Thyroid gland (tissue), 4 donors: ENCODE results near the gene EPO. TPM values are rescaled to one million over a fixed set of nuclear protein-coding genes. Genes with fewer than 3 reads are reported as not detected.

ENCODE experiments used
- DNase-seq, 2 donors: peaks; one replicate each; pipeline ENCODE4 v3.0.0-alpha.2; 2019
- H3K27ac ChIP-seq, 3 donors: fragments of 200-600 bp; sonication (generic); 1 replicate in 2 of 3; 2 replicates in 1 of 3; pipeline ENCODE4 v1.5.1; 2016 to 2019; ENCODE audit warnings: mild to moderate bottlenecking in 1 of 3, moderate library complexity in 1 of 3
- H3K27me3 ChIP-seq: fragments of 200-600 bp; sonication (generic); one replicate; pipeline ENCODE4 v1.5.1; 2019
- H3K36me3 ChIP-seq, 2 donors: fragments of 200-600 bp; sonication (generic); one replicate each; pipeline ENCODE4 v1.5.1; 2016 to 2019
- H3K4me1 ChIP-seq, 2 donors: fragments of 200-600 bp; sonication (generic); one replicate each; pipeline ENCODE4 v1.5.1; 2017 to 2019
- H3K4me3 ChIP-seq, 3 donors: fragments of 200-600 bp; sonication (generic); replicated peaks in 1 of 3; 1 replicate in 2 of 3; 2 replicates in 1 of 3; pipeline ENCODE4 v1.5.1; 2016; ENCODE audit warnings: mild to moderate bottlenecking in 1 of 3
- H3K9me3 ChIP-seq: fragments of 200-600 bp; sonication (generic); one replicate; pipeline ENCODE4 v1.5.1; 2017
- CTCF ChIP-seq, 6 experiments: fragments of 200-600 bp in 3 of 6; fragments of 450-650 bp in 3 of 6; sonication (generic) in 3 of 6; IDR thresholded peaks; one replicate each; pipeline ENCODE4 v1.5.1; 2016 to 2019; ENCODE audit warnings: antibody characterized with exemption in 6 of 6, mild to moderate bottlenecking in 2 of 6, inconsistent platforms in 1 of 6, moderate library complexity in 1 of 6
- POLR2A ChIP-seq, 2 donors: fragments of 450-650 bp; IDR thresholded peaks; one replicate each; pipeline ENCODE4 v1.6.1; 2017; ENCODE audit warnings: antibody characterized with exemption in 2 of 2, mild to moderate bottlenecking in 2 of 2, moderate library complexity in 1 of 2
- WGBS, 2 donors: methylation state at CpG; one replicate each; pipeline ENCODE4 v1.1.5; 2017; 5-methylcytosine and 5-hydroxymethylcytosine counted together
- intact Hi-C: fragments of 100-400 bp; cut with DNase I; formaldehyde crosslinking; loops from one replicate; pipeline ENCODE4 v1.15.1; 2023
- total RNA-seq, 4 donors: library from RNA; depleted of rRNA; stranded (reverse); fragments of >200 nt; gene quantifications; one replicate each; pipeline ENCODE4 v1.2.3, GENCODE V29; 2016

Gene EPO
- total RNA-seq, 4 donors from 2014 or later: not detected

GRCh38 chr7:100705753-100706671, 14.3 kb upstream of the EPO start, which contains the start of gene POP7:
Gene POP7 (plus strand): TSS chr7:100706121. CDS start chr7:100706831, 710 bp downstream.
- Histone ChIP-seq H3K27ac (peak within 1 kb of the TSS; percentile 79 to 93 (median 82)), H3K9me3 (no peaks in the 10 kb centered on the region), H3K4me3 (peak within 1 kb of the TSS; percentile 86 to 92 (median 91)), H3K4me1 (peaks cover 14 to 16% of the 10 kb centered on the region in 2 donors), H3K36me3 (no peaks in the 10 kb centered on the region), H3K27me3 (no peaks in the 10 kb centered on the region)
- 1% methylated on average over 33 to 55 of the region's 86 CpGs for WGBS, 2 donors
- intact Hi-C loops: loop anchor here (10.0 kb wide), 1 partner anchor 149 kb away; the partner anchor contains the start of gene SLC12A9
- TF ChIP-seq CTCF (IDR thresholded peaks at IDR 0.05) (no peak), POLR2A (IDR thresholded peaks at IDR 0.05) (peak in 1 of 2 donors; percentile 78)
- peak; percentile 99 to 100 for DNase-seq

GRCh38 chr7:100706672-100707311, 13.5 kb upstream of the EPO start:
- H3K27ac ChIP-seq: peak overlapping the region in 2 of 3 donors; percentile 41 to 79

GRCh38 chr7:100708395-100708794, 11.9 kb upstream of the EPO start:
- DNase-seq: no peak
- no peak overlapping the region for H3K4me3 ChIP-seq
- TF ChIP-seq CTCF (IDR thresholded peaks at IDR 0.05) (no peak), POLR2A (IDR thresholded peaks at IDR 0.05) (no peak)
- no peak overlapping the region for H3K27ac ChIP-seq
- no peaks in the 10 kb centered on the region for H3K36me3 ChIP-seq
- 84 to 88% methylated on average over 6 of the region's 6 CpGs for WGBS, 2 donors
- H3K4me1 ChIP-seq: peaks cover 14 to 16% of the 10 kb centered on the region in 2 donors
- no peaks in the 10 kb centered on the region for H3K9me3 ChIP-seq
- no peaks in the 10 kb centered on the region for H3K27me3 ChIP-seq
- intact Hi-C loops: loop anchor here (10.0 kb wide), 1 partner anchor 146 kb away; the partner anchor contains the start of gene SLC12A9

More at GRCh38 chr7:100706672-100707311, 13.5 kb upstream of the EPO start:
- Histone ChIP-seq H3K36me3 (no peaks in the 10 kb centered on the region), H3K4me1 (peaks cover 14 to 16% of the 10 kb centered on the region in 2 donors), H3K9me3 (no peaks in the 10 kb centered on the region), H3K4me3 (peak overlapping the region in 2 of 3 donors; percentile 86 to 92), H3K27me3 (no peaks in the 10 kb centered on the region)
- 17 to 21% methylated on average over 16 to 22 of the region's 34 CpGs for WGBS, 2 donors
- DNase-seq: peak; percentile 23 to 29
- TF ChIP-seq POLR2A (IDR thresholded peaks at IDR 0.05) (no peak), CTCF (IDR thresholded peaks at IDR 0.05) (no peak)
- intact Hi-C loops: loop anchor here (10.0 kb wide), 1 partner anchor 148 kb away; the partner anchor contains the start of gene SLC12A9

- intact Hi-C loops: no loop called here
- no peak overlapping the region for H3K4me3 ChIP-seq
- no peaks in the 10 kb centered on the region for H3K36me3 ChIP-seq
- no peak for TF ChIP-seq CTCF (IDR thresholded peaks at IDR 0.05)
- TF ChIP-seq POLR2A (IDR thresholded peaks at IDR 0.05): no peak
- H3K9me3 ChIP-seq: no peaks in the 10 kb centered on the region
- no peak for DNase-seq
- H3K27me3 ChIP-seq: no peaks in the 10 kb centered on the region
- H3K27ac ChIP-seq: no peak overlapping the region
- H3K4me1 ChIP-seq: peaks cover 10 to 12% of the 10 kb centered on the region in 2 donors
- 85 to 89% methylated on average over 4 of the region's 4 CpGs for WGBS, 2 donors
Measured at GRCh38 chr7:100710452-100710851, 9.8 kb upstream of the EPO start.
